Heart left ventricle (tissue), 16 donors: ENCODE measurements around the gene EFCAB5. TPM values are rescaled to one million over a fixed set of nuclear protein-coding genes. Genes with fewer than 3 reads are reported as not detected.

Experiments
- ATAC-seq, 4 donors: fragments of 200-7000 bp; cut with Tn5 transposase; one replicate each; pipeline ENCODE4 v1.9.1; 2020 to 2022; ENCODE audit warnings: moderate library complexity in 4 of 4, mild to moderate bottlenecking in 3 of 4, moderate number of reproducible peaks in 1 of 4
- DNase-seq, 5 donors: peaks; one replicate each; pipeline ENCODE4 v3.0.0-alpha.2; 2020
- H3K27ac ChIP-seq, 12 donors: fragments of 200-600 bp; sonication (generic) in 4 of 12; one replicate each; pipeline versions ENCODE4 v1.5.0 to v1.8.0; 2016 to 2022; ENCODE audit warnings: mild to moderate bottlenecking in 2 of 12
- H3K27me3 ChIP-seq, 9 donors: fragments of 200-600 bp; sonication (generic) in 2 of 9; one replicate each; pipeline versions ENCODE4 v1.5.1 to v1.8.0; 2016 to 2022; ENCODE audit warnings: mild to moderate bottlenecking in 3 of 9
- H3K36me3 ChIP-seq, 9 donors: fragments of 200-600 bp; sonication (generic) in 2 of 9; one replicate each; pipeline versions ENCODE4 v1.5.0 to v1.8.0; 2018 to 2022; ENCODE audit warnings: mild to moderate bottlenecking in 2 of 9
- H3K4me1 ChIP-seq, 12 donors: fragments of 200-600 bp; sonication (generic) in 4 of 12; one replicate each; pipeline versions ENCODE4 v1.5.0 to v1.8.0; 2016 to 2022; ENCODE audit warnings: mild to moderate bottlenecking in 3 of 12
- H3K4me3 ChIP-seq, 12 donors: fragments of 200-600 bp; sonication (generic) in 4 of 12; one replicate each; pipeline versions ENCODE4 v1.5.0 to v1.8.0; 2017 to 2022; ENCODE audit warnings: mild to moderate bottlenecking in 9 of 12, moderate library complexity in 4 of 12
- H3K9me3 ChIP-seq, 12 donors: fragments of 200-600 bp; sonication (generic) in 4 of 12; one replicate each; pipeline versions ENCODE4 v1.5.0 to v1.8.0; 2016 to 2022; ENCODE audit warnings: mild to moderate bottlenecking in 1 of 12
- POLR2A ChIP-seq, 2 donors: fragments of 450-650 bp; IDR thresholded peaks; one replicate each; pipeline ENCODE4 v1.6.1; 2017; ENCODE audit warnings: antibody characterized with exemption in 2 of 2, mild to moderate bottlenecking in 2 of 2, moderate library complexity in 2 of 2
- WGBS, 4 donors: extraction: QIAGEN DNeasy Blood & Tissue Kit in 2 of 4; methylation state at CpG; one replicate each; pipeline versions ENCODE4 v1.1.5 to v1.1.7; 2013 to 2018; 5-methylcytosine and 5-hydroxymethylcytosine counted together
- intact Hi-C, 10 donors: fragments of 100-400 bp; cut with DNase I; formaldehyde crosslinking; loops; one replicate each; pipeline versions ENCODE4 v1.11.1 to v1.14.2; 2022
- polyA plus RNA-seq, 2 donors: library from polyadenylated mRNA; stranded (reverse); fragments of 200-250 nt; gene quantifications; one replicate each; pipeline ENCODE4 v1.2.3, GENCODE V29; 2013
- total RNA-seq, 9 donors: library from RNA; depleted of rRNA in 2 of 9; stranded (reverse); fragments of >200 nt in 2 of 9; fragmentation: NEBNext Ultra II Directional in 3 of 9; extraction: Animal tissue kit (Norgen Biotek cat#: 25700) in 3 of 9; gene quantifications; one replicate each; pipeline versions ENCODE4 v1.1.0 to v1.2.4, GENCODE V29; 2016 to 2023
- TF ChIP-seq, protein P1 (sequence below), 12 donors: fragments of 200-600 bp; sonication (generic) in 4 of 12; IDR thresholded peaks; one replicate each; pipeline versions ENCODE4 v1.5.0 to v1.8.0; 2018 to 2022; ENCODE audit warnings: antibody characterized with exemption in 12 of 12, mild to moderate bottlenecking in 5 of 12
- donor health status: ischemic (EF 13 %, LVEDD 7.1; RV severe dilation, severe dysfunction).
- donor health status: healthy with polysubstance abuse.
- donor health status: DM: no; HTN: yes; CAD: no.
- donor health status: DM: no; HTN: no; CAD: no.
- donor health status: ischemic (EF 25% LVEDD 6.9; RV normal size, moderate dysfunction).
- donor health status: ischemic (EF 25% LVEDD 5.7; RV mildly dilated, moderate dysfunction).
- donor health status: healthy.
- donor health status: DM: yes; HTN: yes; CAD: no.
- donor health status: ischemic (EF 35%, LVEDD 5.7; RV mildly dilated, moderate dysfunction).
- donor health status: nonischemic (EF 11% LVEDD 7.7; RV severe dilation, severe dysfunction).
- donor health status: DM: yes; HTN: yes; CAD: no.
- donor health status: PGD.
- donor health status: ischemic (EF 29% LVEDD 5.4; RV normal size, mild dysfunction).
- donor health status: nonischemic (EF 23%, LVEDD 6.1; RV moderate dilation, normal function).

Gene EFCAB5
- total and polyA plus RNA-seq, 11 donors, result 0.01 to 1.2 (median 0.61) TPM; not detected in 6

GRCh38 chr17:29973005-29973404, 31.6 kb downstream of the EFCAB5 start:
- H3K36me3 ChIP-seq, result no peaks in the 10 kb centered on the region
- ATAC-seq, result no peak

DNA sequence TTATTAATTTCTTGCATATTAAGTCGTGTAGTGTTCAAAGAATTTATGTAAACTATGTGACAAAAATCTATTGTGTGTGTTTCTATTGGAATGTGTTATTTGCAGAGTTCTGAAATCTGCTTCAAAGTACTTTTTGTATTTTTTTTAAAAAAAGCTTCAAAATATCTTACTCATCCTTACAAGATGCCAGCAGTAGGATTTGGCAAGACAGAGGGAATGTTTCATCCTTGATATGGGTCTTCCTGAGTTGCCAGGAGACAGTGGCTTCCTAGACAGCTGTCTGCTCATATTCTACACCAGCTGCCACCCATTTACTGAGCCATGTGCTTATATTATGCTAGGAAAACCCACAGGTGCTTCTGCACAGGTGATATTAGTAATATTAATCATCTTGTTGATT, 36.4 kb downstream of the EFCAB5 start:
- Histone ChIP-seq H3K4me3 (no peak overlapping the region), H3K36me3 (no peaks in the 10 kb centered on the region), H3K27me3 (no peaks in the 10 kb centered on the region), H3K4me1 (no peaks in the 10 kb centered on the region), H3K27ac (no peak overlapping the region), H3K9me3 (no peaks in the 10 kb centered on the region)
- intact Hi-C loops, result no loop called here
- no peak for TF ChIP-seq POLR2A (IDR thresholded peaks at IDR 0.05)
- TF ChIP-seq, protein P1, sequence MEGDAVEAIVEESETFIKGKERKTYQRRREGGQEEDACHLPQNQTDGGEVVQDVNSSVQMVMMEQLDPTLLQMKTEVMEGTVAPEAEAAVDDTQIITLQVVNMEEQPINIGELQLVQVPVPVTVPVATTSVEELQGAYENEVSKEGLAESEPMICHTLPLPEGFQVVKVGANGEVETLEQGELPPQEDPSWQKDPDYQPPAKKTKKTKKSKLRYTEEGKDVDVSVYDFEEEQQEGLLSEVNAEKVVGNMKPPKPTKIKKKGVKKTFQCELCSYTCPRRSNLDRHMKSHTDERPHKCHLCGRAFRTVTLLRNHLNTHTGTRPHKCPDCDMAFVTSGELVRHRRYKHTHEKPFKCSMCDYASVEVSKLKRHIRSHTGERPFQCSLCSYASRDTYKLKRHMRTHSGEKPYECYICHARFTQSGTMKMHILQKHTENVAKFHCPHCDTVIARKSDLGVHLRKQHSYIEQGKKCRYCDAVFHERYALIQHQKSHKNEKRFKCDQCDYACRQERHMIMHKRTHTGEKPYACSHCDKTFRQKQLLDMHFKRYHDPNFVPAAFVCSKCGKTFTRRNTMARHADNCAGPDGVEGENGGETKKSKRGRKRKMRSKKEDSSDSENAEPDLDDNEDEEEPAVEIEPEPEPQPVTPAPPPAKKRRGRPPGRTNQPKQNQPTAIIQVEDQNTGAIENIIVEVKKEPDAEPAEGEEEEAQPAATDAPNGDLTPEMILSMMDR (IDR thresholded peaks at IDR 0.05), result no peak
- ATAC-seq (no peak), DNase-seq (no peak)
- WGBS, 4 donors, result 67 to 76% (median 72%) methylated on average over 1 of the region's 1 CpG

More at GRCh38 chr17:29973005-29973404, 31.6 kb downstream of the EFCAB5 start:
- intact Hi-C loops, result no loop called here
- no peaks in the 10 kb centered on the region for H3K27me3 ChIP-seq
- no peak overlapping the region for H3K4me3 ChIP-seq
- DNase-seq, result no peak
- H3K9me3 ChIP-seq, result no peaks in the 10 kb centered on the region
- WGBS, 4 donors, result 92 to 100% (median 97%) methylated on average over 3 of the region's 3 CpGs
- no peaks in the 10 kb centered on the region for H3K4me1 ChIP-seq
- TF ChIP-seq POLR2A (IDR thresholded peaks at IDR 0.05), result no peak
- TF ChIP-seq, protein P1 (IDR thresholded peaks at IDR 0.05), result no peak
- no peak overlapping the region for H3K27ac ChIP-seq

- 72 to 87% (median 76%) methylated on average over 1 of the region's 1 CpG for WGBS, 4 donors
- TF ChIP-seq POLR2A (IDR thresholded peaks at IDR 0.05), result no peak
- TF ChIP-seq, protein P1 (IDR thresholded peaks at IDR 0.05), result no peak
- no peaks in the 10 kb centered on the region for H3K36me3 ChIP-seq
- no peaks in the 10 kb centered on the region for H3K4me1 ChIP-seq
- DNase-seq (no peak), ATAC-seq (no peak)
- H3K9me3 ChIP-seq, result peaks cover 0 to 3% (median 0%) of the 10 kb centered on the region in 12 donors
- intact Hi-C loops, result no loop called here
- no peak overlapping the region for H3K4me3 ChIP-seq
- no peaks in the 10 kb centered on the region for H3K27me3 ChIP-seq
- H3K27ac ChIP-seq, result no peak overlapping the region
Measured at GRCh38 chr17:29980261-29980660, 38.8 kb downstream of the EFCAB5 start.

DNA sequence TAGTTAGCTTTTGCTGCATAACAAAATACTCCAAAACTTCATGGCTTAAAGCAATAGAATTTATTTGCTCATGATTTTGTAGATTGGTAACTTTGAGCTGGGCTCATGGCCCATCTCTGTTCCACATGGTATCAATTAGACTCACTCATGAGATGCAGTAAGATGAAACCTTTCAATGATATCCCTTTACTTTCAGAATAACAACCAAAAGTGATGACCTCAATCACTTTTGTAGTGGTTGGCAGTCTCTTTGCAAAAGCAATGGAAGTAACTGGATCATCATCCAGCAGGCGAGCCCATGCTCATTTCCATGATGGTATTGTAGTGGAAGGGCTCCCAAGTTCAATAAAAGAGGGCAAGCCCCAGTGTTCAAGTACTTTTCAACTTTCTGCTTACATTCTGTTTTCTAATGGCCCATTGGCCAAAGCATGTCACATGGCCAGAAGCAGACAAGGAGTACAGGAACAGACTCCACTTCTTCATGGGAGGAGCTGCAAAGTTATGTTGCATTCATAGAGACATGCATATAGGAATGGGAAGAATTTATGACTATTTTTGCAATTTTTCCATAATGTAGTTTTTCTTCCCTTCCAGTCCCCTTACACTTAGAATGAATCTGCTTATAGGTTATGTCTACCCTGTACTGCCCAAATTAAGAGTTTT, 41.7 kb downstream of the EFCAB5 start:
- peaks cover 0 to 6% (median 0%) of the 10 kb centered on the region in 12 donors for H3K9me3 ChIP-seq
- intact Hi-C loops, result no loop called here
- H3K27ac ChIP-seq, result no peak overlapping the region
- no peaks in the 10 kb centered on the region for H3K36me3 ChIP-seq
- WGBS, 4 donors, result 82 to 94% (median 89%) methylated on average over 1 of the region's 1 CpG
- no peaks in the 10 kb centered on the region for H3K27me3 ChIP-seq
- TF ChIP-seq, protein P1 (IDR thresholded peaks at IDR 0.05), result no peak
- no peak for TF ChIP-seq POLR2A (IDR thresholded peaks at IDR 0.05)
- no peak overlapping the region for H3K4me3 ChIP-seq
- ATAC-seq (no peak), DNase-seq (no peak)
- no peaks in the 10 kb centered on the region for H3K4me1 ChIP-seq
